HepG2 (cell line): ENCODE results near the gene TANGO6. TPM values are rescaled to one million over a fixed set of nuclear protein-coding genes. Genes with fewer than 3 reads are reported as not detected.

Experiments used
- FOXA3 ChIP-seq: IDR thresholded peaks from 2 replicates; pipeline ENCODE4 v1.6.1; 2016; ENCODE audit warnings: missing genetic modification reagents, missing compliant biosample characterization
- GPN1 ChIP-seq: sonication (generic); formaldehyde crosslinking; IDR thresholded peaks from 2 replicates; pipeline ENCODE4 v1.5.1; 2020; ENCODE audit warnings: missing genetic modification reagents, borderline replicate concordance
- JUN ChIP-seq: sonication (generic); formaldehyde crosslinking; IDR thresholded peaks from 2 replicates; pipeline ENCODE4 v1.4.0; 2020; ENCODE audit warnings: mild to moderate bottlenecking, missing genetic modification reagents
- NFYC ChIP-seq: IDR thresholded peaks from 2 replicates; pipeline ENCODE4 v1.6.1; 2016; ENCODE audit warnings: missing genetic modification reagents, missing compliant biosample characterization
- SNAPC2 ChIP-seq: sonication (generic); formaldehyde crosslinking; IDR thresholded peaks from 2 replicates; pipeline ENCODE4 v1.8.1; 2022; ENCODE audit warnings: mild to moderate bottlenecking, missing genetic modification reagents
- SRSF1 ChIP-seq: fragments of 200-400 bp; formaldehyde crosslinking; optimal IDR thresholded peaks from 2 replicates; pipeline ENCODE3; 2017; ENCODE audit warnings: mild to moderate bottlenecking, low read depth, low read length, moderate library complexity
- ZEB1 ChIP-seq: IDR thresholded peaks from 2 replicates; pipeline ENCODE4 v1.6.1; 2012; ENCODE audit warnings: mild to moderate bottlenecking, low read depth, inconsistent platforms; ENCODE audit not compliant: insufficient replicate concordance
- ZIK1 ChIP-seq: sonication (generic); formaldehyde crosslinking; IDR thresholded peaks from 2 replicates; pipeline ENCODE4 v1.5.0; 2020; ENCODE audit warnings: mild to moderate bottlenecking, low read depth, missing genetic modification reagents, borderline replicate concordance
- ZNF180 ChIP-seq: sonication (generic); formaldehyde crosslinking; IDR thresholded peaks from 2 replicates; pipeline ENCODE4 v1.4.0; 2020; ENCODE audit warnings: low read depth, missing genetic modification reagents, borderline replicate concordance
- ZNF205 ChIP-seq: IDR thresholded peaks from 2 replicates; pipeline ENCODE4 v1.6.1; 2018; ENCODE audit warnings: missing biosample characterization, missing genetic modification reagents
- ZNF263 ChIP-seq: sonication (generic); formaldehyde crosslinking; IDR thresholded peaks from 2 replicates; pipeline ENCODE4 v1.4.0; 2020; ENCODE audit warnings: missing genetic modification reagents
- ZNF274 ChIP-seq: sonication (generic); formaldehyde crosslinking; IDR thresholded peaks from 2 replicates; pipeline ENCODE4 v1.5.1; 2020; ENCODE audit warnings: mild to moderate bottlenecking, missing genetic modification reagents
- ZNF282 ChIP-seq: fragments of 450-650 bp; IDR thresholded peaks from 2 replicates; pipeline ENCODE4 v1.6.1; 2018; ENCODE audit not compliant: partially characterized antibody
- ZNF557 ChIP-seq: sonication (generic); formaldehyde crosslinking; IDR thresholded peaks from 2 replicates; pipeline ENCODE4 v1.4.0; 2020; ENCODE audit warnings: missing genetic modification reagents
- ZNF564 ChIP-seq: sonication (generic); formaldehyde crosslinking; IDR thresholded peaks from 2 replicates; pipeline ENCODE4 v1.8.1; 2023; ENCODE audit warnings: mild to moderate bottlenecking, missing genetic modification reagents
- ZNF850 ChIP-seq: sonication (generic); formaldehyde crosslinking; conservative IDR thresholded peaks from 2 replicates; pipeline ENCODE4 v1.9.0; 2021; ENCODE audit warnings: mild to moderate bottlenecking, missing genetic modification reagents
- polyA plus RNA-seq, 8 experiments: library from polyadenylated mRNA; depleted of rRNA in 3 of 8; stranded (reverse) in 7 of 8; unstranded in 1 of 8; fragments of >200 nt; fragmentation: Illumina TruSeq in 4 of 8; extraction: Trizol in 4 of 8; gene quantifications; 2 replicates each; pipeline versions ENCODE4 v1.2.1 to v1.2.3, GENCODE V29; 2011 to 2016; ENCODE audit warnings: low read depth in 4 of 8, missing spikeins in 1 of 8, mixed read lengths in 1 of 8; ENCODE audit not compliant: insufficient read depth in 1 of 8
- total RNA-seq, 5 experiments: library from RNA; depleted of rRNA; stranded (reverse); fragments of >200 nt; fragmentation: Illumina TruSeq; extraction: Trizol; gene quantifications; 2 replicates each; pipeline ENCODE4 v1.2.3, GENCODE V29; 2016; ENCODE audit warnings: low read depth in 1 of 5
- TF ChIP-seq, protein P1 (sequence below): IDR thresholded peaks from 2 replicates; pipeline ENCODE4 v1.6.1; 2016; ENCODE audit warnings: mild to moderate bottlenecking
- TF ChIP-seq, protein P2 (sequence below): sonication (generic); formaldehyde crosslinking; IDR thresholded peaks from 2 replicates; pipeline ENCODE4 v1.4.0; 2020; ENCODE audit warnings: missing genetic modification reagents
- TF ChIP-seq, protein P3 (sequence below): sonication (generic); formaldehyde crosslinking; IDR thresholded peaks from 2 replicates; pipeline ENCODE4 v1.5.1; 2020; ENCODE audit warnings: mild to moderate bottlenecking, missing genetic modification reagents, moderate library complexity

Gene TANGO6
- total and polyA plus RNA-seq, 2 of the 13 experiments (the other 11 are each of a cell fraction or from before 2014, with no cell fraction given): 7.2 to 13.3 TPM

DNA sequence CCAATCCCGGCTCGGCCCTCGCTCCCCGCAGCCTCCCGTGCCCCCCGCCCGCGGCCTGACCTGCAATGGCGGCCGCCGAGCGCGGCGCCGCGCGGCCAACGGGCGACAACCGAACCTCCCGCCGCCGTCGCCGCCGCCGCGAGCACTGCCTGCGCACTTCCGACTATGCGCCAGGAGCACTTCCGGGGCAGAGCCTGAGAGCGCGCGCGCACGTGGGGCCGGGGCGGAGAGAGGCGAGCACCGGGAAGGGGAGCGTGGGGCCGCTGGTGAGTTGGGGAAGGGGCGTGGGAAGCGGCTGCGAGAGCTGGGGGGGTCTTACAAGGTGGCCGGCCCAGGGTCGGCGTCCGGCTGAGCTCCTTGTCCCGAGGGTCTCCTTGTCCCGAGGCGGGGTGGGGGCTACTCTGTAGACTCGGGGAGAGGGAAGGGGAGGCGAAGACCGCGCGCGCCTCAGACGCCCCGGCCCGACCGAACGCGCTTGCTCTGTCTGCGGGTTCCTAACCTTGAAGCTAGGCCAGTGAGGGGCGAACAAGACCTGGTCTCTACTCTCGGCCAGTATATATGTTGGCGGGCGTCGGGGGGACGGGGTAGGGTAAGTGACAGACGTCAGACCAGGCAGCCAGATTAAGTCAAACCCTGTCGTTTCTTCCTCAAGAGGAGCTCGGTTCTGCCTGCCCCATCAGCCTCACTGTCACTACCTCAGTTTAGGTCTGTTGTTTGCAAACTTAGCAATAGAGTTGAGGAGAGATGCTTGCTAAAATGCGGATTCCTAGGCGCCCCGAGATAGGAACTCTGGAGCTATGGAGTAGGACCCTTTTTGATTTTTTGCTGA lies 289.3 kb downstream of the TANGO6 start, which contains the start of the genes CHTF8 and UTP4 (continued):
- TF ChIP-seq ZNF564: peak; percentile 91
- no peak for TF ChIP-seq ZNF180 (CRISPR knock-in tag)
- TF ChIP-seq ZNF205 (CRISPR knock-in tag): no peak
- TF ChIP-seq SRSF1: peak; percentile 64
- peak; percentile 79 for TF ChIP-seq ZIK1 (CRISPR knock-in tag)
- no peak for TF ChIP-seq NFYC (CRISPR knock-in tag)
- TF ChIP-seq SNAPC2 (CRISPR knock-in tag): 0 out of 2 replicates have a peak, but pooled peaks have one; percentile 22
- peak; percentile 52; the same call in 1 of the 2 replicates for TF ChIP-seq GPN1
- TF ChIP-seq ZNF850 (CRISPR knock-in tag): no peak
- TF ChIP-seq ZNF282: no peak
- no peak for TF ChIP-seq ZEB1
- TF ChIP-seq, protein P1, sequence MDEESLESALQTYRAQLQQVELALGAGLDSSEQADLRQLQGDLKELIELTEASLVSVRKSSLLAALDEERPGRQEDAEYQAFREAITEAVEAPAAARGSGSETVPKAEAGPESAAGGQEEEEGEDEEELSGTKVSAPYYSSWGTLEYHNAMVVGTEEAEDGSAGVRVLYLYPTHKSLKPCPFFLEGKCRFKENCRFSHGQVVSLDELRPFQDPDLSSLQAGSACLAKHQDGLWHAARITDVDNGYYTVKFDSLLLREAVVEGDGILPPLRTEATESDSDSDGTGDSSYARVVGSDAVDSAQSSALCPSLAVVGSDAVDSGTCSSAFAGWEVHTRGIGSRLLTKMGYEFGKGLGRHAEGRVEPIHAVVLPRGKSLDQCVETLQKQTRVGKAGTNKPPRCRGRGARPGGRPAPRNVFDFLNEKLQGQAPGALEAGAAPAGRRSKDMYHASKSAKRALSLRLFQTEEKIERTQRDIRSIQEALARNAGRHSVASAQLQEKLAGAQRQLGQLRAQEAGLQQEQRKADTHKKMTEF (CRISPR knock-in tag): no peak
- TF ChIP-seq, protein P2, sequence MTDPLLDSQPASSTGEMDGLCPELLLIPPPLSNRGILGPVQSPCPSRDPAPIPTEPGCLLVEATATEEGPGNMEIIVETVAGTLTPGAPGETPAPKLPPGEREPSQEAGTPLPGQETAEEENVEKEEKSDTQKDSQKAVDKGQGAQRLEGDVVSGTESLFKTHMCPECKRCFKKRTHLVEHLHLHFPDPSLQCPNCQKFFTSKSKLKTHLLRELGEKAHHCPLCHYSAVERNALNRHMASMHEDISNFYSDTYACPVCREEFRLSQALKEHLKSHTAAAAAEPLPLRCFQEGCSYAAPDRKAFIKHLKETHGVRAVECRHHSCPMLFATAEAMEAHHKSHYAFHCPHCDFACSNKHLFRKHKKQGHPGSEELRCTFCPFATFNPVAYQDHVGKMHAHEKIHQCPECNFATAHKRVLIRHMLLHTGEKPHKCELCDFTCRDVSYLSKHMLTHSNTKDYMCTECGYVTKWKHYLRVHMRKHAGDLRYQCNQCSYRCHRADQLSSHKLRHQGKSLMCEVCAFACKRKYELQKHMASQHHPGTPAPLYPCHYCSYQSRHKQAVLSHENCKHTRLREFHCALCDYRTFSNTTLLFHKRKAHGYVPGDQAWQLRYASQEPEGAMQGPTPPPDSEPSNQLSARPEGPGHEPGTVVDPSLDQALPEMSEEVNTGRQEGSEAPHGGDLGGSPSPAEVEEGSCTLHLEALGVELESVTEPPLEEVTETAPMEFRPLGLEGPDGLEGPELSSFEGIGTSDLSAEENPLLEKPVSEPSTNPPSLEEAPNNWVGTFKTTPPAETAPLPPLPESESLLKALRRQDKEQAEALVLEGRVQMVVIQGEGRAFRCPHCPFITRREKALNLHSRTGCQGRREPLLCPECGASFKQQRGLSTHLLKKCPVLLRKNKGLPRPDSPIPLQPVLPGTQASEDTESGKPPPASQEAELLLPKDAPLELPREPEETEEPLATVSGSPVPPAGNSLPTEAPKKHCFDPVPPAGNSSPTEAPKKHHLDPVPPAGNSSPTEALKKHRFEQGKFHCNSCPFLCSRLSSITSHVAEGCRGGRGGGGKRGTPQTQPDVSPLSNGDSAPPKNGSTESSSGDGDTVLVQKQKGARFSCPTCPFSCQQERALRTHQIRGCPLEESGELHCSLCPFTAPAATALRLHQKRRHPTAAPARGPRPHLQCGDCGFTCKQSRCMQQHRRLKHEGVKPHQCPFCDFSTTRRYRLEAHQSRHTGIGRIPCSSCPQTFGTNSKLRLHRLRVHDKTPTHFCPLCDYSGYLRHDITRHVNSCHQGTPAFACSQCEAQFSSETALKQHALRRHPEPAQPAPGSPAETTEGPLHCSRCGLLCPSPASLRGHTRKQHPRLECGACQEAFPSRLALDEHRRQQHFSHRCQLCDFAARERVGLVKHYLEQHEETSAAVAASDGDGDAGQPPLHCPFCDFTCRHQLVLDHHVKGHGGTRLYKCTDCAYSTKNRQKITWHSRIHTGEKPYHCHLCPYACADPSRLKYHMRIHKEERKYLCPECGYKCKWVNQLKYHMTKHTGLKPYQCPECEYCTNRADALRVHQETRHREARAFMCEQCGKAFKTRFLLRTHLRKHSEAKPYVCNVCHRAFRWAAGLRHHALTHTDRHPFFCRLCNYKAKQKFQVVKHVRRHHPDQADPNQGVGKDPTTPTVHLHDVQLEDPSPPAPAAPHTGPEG: peak; percentile 89
- peak; percentile 88 for TF ChIP-seq ZNF263
- peak; percentile 77; the same call in 1 of the 2 replicates for TF ChIP-seq ZNF557 (CRISPR knock-in tag)
- peak; percentile 30; the same call in 1 of the 2 replicates for TF ChIP-seq FOXA3 (CRISPR knock-in tag)
- TF ChIP-seq, protein P3, sequence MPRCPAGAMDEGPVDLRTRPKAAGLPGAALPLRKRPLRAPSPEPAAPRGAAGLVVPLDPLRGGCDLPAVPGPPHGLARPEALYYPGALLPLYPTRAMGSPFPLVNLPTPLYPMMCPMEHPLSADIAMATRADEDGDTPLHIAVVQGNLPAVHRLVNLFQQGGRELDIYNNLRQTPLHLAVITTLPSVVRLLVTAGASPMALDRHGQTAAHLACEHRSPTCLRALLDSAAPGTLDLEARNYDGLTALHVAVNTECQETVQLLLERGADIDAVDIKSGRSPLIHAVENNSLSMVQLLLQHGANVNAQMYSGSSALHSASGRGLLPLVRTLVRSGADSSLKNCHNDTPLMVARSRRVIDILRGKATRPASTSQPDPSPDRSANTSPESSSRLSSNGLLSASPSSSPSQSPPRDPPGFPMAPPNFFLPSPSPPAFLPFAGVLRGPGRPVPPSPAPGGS (CRISPR knock-in tag): 0 out of 2 replicates have a peak, but pooled peaks have one; percentile 26
- TF ChIP-seq JUN: 0 out of 2 replicates have a peak, but pooled peaks have one; percentile 30
- peak; percentile 35; the same call in 1 of the 2 replicates for TF ChIP-seq ZNF274 (CRISPR knock-in tag)
